Measurements from ENCODE around the gene CTIF.

Gene CTIF

GRCh38 chr18:48552130-48552529 lies 13.3 kb downstream of the CTIF start:
- no peak for DNase-seq

- DNase-seq = no peak
Measured at GRCh38 chr18:48553236-48553635, 14.4 kb downstream of the CTIF start.

GRCh38 chr18:48554610-48555400 lies 16.0 kb downstream of the CTIF start:
- DNase-seq = no peak

GRCh38 chr18:48555465-48555995 lies 16.7 kb downstream of the CTIF start:
- DNase-seq = no peak

GRCh38 chr18:48557640-48558174 lies 18.9 kb downstream of the CTIF start:
- DNase-seq = no peak

GRCh38 chr18:48558248-48558647 lies 19.4 kb downstream of the CTIF start:
- no peak for DNase-seq

GRCh38 chr18:48560491-48560890 lies 21.7 kb downstream of the CTIF start:
- DNase-seq = no peak

- DNase-seq = no peak
Measured at GRCh38 chr18:48562075-48562474, 23.2 kb downstream of the CTIF start.

- no peak for DNase-seq
Measured at GRCh38 chr18:48563027-48563426, 24.2 kb downstream of the CTIF start.

- DNase-seq = no peak
Measured at GRCh38 chr18:48564139-48564538, 25.3 kb downstream of the CTIF start.

- no peak for DNase-seq
Measured at GRCh38 chr18:48565105-48565504, 26.3 kb downstream of the CTIF start.

- no peak for DNase-seq
Measured at GRCh38 chr18:48566589-48566988, 27.8 kb downstream of the CTIF start.

GRCh38 chr18:48567388-48567787 lies 28.6 kb downstream of the CTIF start:
- DNase-seq = no peak

GRCh38 chr18:48569139-48569914 lies 30.5 kb downstream of the CTIF start:
- no peak for DNase-seq

GRCh38 chr18:48569915-48570264 lies 31.1 kb downstream of the CTIF start:
- no peak for DNase-seq

- DNase-seq = no peak
Measured at GRCh38 chr18:48570313-48570712, 31.5 kb downstream of the CTIF start.

- DNase-seq = no peak
Measured at GRCh38 chr18:48571639-48572384, 33.0 kb downstream of the CTIF start.

- DNase-seq = peak in 1 of 14 donors; percentile 53
Measured at GRCh38 chr18:48572402-48573126, 33.7 kb downstream of the CTIF start.

GRCh38 chr18:48573632-48574283 lies 34.9 kb downstream of the CTIF start:
- DNase-seq = no peak

- DNase-seq = no peak
Measured at GRCh38 chr18:48574667-48575300, 36.0 kb downstream of the CTIF start.

- no peak for DNase-seq
Measured at GRCh38 chr18:48575301-48575657, 36.4 kb downstream of the CTIF start.

Data from C1 segment of cervical spinal cord (tissue), 14 donors.